Astrocyte (in vitro differentiated cells and primary cell): ENCODE measurements around the gene IQGAP1. TPM values are rescaled to one million over a fixed set of nuclear protein-coding genes. Genes with fewer than 3 reads are reported as not detected.

Experiments
- DNase-seq: peaks from one replicate; pipeline ENCODE4 v3.0.0-alpha.2; 2010; ENCODE audit warnings: low read depth
- FAIRE-seq: peaks from 2 replicates; lab custom pipeline; 2011; peaks lifted over from hg19 to GRCh38; lab: Jason Lieb, UNC
- H2AFZ ChIP-seq: 2 replicates; pipeline ENCODE4 v1.6.0; 2012; ENCODE audit warnings: low read depth, low read length, inconsistent platforms
- H3K27ac ChIP-seq: 2 replicates; pipeline ENCODE4 v1.5.1; 2011; ENCODE audit warnings: low read depth, low read length, inconsistent platforms
- H3K27me3 ChIP-seq: 2 replicates; pipeline ENCODE4 v1.6.0; 2011; ENCODE audit warnings: low read length, inconsistent platforms; ENCODE audit not compliant: insufficient read depth
- H3K36me3 ChIP-seq: 2 replicates; pipeline ENCODE4 v1.5.1; 2011; ENCODE audit warnings: low read length, inconsistent platforms; ENCODE audit not compliant: insufficient read depth
- H3K4me1 ChIP-seq: 2 replicates; pipeline ENCODE4 v1.5.1; 2011; ENCODE audit warnings: low read length, inconsistent platforms; ENCODE audit not compliant: insufficient read depth
- H3K4me2 ChIP-seq: 2 replicates; pipeline ENCODE4 v1.6.0; 2012; ENCODE audit warnings: low read length, inconsistent platforms
- H3K4me3 ChIP-seq: 2 replicates; pipeline ENCODE4 v1.5.1; 2011; ENCODE audit warnings: low read depth, mild to moderate bottlenecking, low read length, inconsistent platforms; ENCODE audit not compliant: insufficient read depth
- H3K79me2 ChIP-seq: 2 replicates; pipeline ENCODE4 v1.6.0; 2012; ENCODE audit warnings: mild to moderate bottlenecking, low read length, inconsistent platforms; ENCODE audit not compliant: insufficient read depth
- H3K9ac ChIP-seq: 2 replicates; pipeline ENCODE4 v1.6.0; 2012; ENCODE audit warnings: mild to moderate bottlenecking, low read length, inconsistent platforms
- H3K9me3 ChIP-seq: 2 replicates; pipeline ENCODE4 v1.5.1; 2012; ENCODE audit warnings: low read depth, mild to moderate bottlenecking, low read length, inconsistent platforms; ENCODE audit not compliant: insufficient read depth
- H4K20me1 ChIP-seq: 2 replicates; pipeline ENCODE4 v1.6.0; 2012; ENCODE audit warnings: low read length, inconsistent platforms; ENCODE audit not compliant: insufficient read depth
- H3K27ac Mint-ChIP-seq: one replicate; pipeline ENCODE4 v1.8.0; 2021; ENCODE audit warnings: mild to moderate bottlenecking, mixed read lengths; ENCODE audit not compliant: unreplicated experiment
- H3K27me3 Mint-ChIP-seq: one replicate; pipeline ENCODE4 v1.8.0; 2021; ENCODE audit warnings: low read depth, mixed read lengths; ENCODE audit not compliant: unreplicated experiment
- H3K36me3 Mint-ChIP-seq: one replicate; pipeline ENCODE4 v1.8.0; 2021; ENCODE audit warnings: low read depth, mixed read lengths; ENCODE audit not compliant: unreplicated experiment
- H3K4me1 Mint-ChIP-seq: one replicate; pipeline ENCODE4 v1.8.0; 2021; ENCODE audit warnings: low read depth, mixed read lengths; ENCODE audit not compliant: unreplicated experiment
- H3K4me3 Mint-ChIP-seq: one replicate; pipeline ENCODE4 v1.8.0; 2021; ENCODE audit warnings: mild to moderate bottlenecking, moderate library complexity, mixed read lengths; ENCODE audit not compliant: unreplicated experiment
- H3K9me3 Mint-ChIP-seq: one replicate; pipeline ENCODE4 v1.8.0; 2021; ENCODE audit warnings: mild to moderate bottlenecking, mixed read lengths; ENCODE audit not compliant: unreplicated experiment
- CTCF ChIP-seq: IDR thresholded peaks from 2 replicates; pipeline ENCODE4 v1.5.1; 2011; ENCODE audit warnings: low read depth, mild to moderate bottlenecking, inconsistent platforms, low read length, moderate library complexity; ENCODE audit not compliant: insufficient read depth
- EZH2 ChIP-seq: IDR thresholded peaks from 2 replicates; pipeline ENCODE4 v1.6.1; 2012; ENCODE audit warnings: mild to moderate bottlenecking, low read length, inconsistent platforms; ENCODE audit not compliant: insufficient read depth
- total RNA-seq: library from RNA; stranded (reverse); gene quantifications from 2 replicates; pipeline ENCODE4 v1.2.1, GENCODE V29; 2021

IQGAP1 gene
- total RNA-seq, 1 donor from 2014 or later: 226 TPM

DNA sequence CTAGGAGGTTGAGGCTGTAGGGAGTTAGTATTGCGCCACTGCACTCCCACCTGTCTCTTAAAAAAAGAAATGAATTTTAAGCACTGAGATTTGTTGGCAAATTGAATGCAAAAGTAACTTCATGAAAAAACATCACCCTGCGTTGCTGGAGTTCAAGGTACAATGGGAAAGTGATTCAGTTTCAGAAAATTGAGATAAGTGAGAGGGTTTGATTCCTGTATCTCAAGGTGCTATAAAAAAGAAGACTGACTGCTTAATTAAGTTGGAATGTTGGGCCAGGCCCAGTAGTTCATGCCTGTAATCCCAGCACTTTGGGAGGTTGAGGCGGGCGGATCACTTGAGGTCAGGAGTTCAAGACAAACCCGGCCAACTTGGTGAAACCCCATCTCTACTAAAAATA is 39.1 kb downstream of the IQGAP1 start:
- Mint-ChIP-seq H3K27ac (peak overlapping the region; percentile 26), H3K4me3 (no peak overlapping the region), H3K9me3 (no peaks in the 10 kb centered on the region), H3K4me1 (peaks cover 27% of the 10 kb centered on the region), H3K36me3 (peaks cover 11% of the 10 kb centered on the region), H3K27me3 (no peaks in the 10 kb centered on the region)
- H3K79me2 ChIP-seq: peaks cover 89% of the 10 kb centered on the region
- H3K27me3 ChIP-seq: no peaks in the 10 kb centered on the region
- no peak overlapping the region for H3K4me2 ChIP-seq
- no peak overlapping the region for H3K9ac ChIP-seq
- H3K4me3 ChIP-seq: no peak overlapping the region
- DNase-seq (no peak), FAIRE-seq (no peak)
- no peaks in the 10 kb centered on the region for H3K9me3 ChIP-seq
- H3K36me3 ChIP-seq: peaks cover 12% of the 10 kb centered on the region
- H2AFZ ChIP-seq: no peak overlapping the region
- H3K4me1 ChIP-seq: peaks cover 6% of the 10 kb centered on the region
- TF ChIP-seq EZH2: no peak
- TF ChIP-seq CTCF: no peak
- H4K20me1 ChIP-seq: peaks cover 58% of the 10 kb centered on the region
- no peak overlapping the region for H3K27ac ChIP-seq

GRCh38 chr15:90432253-90432652 is 44.2 kb downstream of the IQGAP1 start:
- FAIRE-seq: no peak

More at GRCh38 chr15:90432253-90432652, 44.2 kb downstream of the IQGAP1 start:
- Histone ChIP-seq H3K9ac (no peak overlapping the region), H3K79me2 (peaks cover 83% of the 10 kb centered on the region), H4K20me1 (peaks cover 54% of the 10 kb centered on the region), H3K27me3 (no peaks in the 10 kb centered on the region), H3K4me2 (no peak overlapping the region), H2AFZ (no peak overlapping the region), H3K27ac (no peak overlapping the region), H3K4me1 (no peaks in the 10 kb centered on the region), H3K4me3 (no peak overlapping the region), H3K36me3 (peaks cover 23% of the 10 kb centered on the region), H3K9me3 (no peaks in the 10 kb centered on the region)
- Mint-ChIP-seq H3K4me3 (no peak overlapping the region), H3K36me3 (peaks cover 15% of the 10 kb centered on the region), H3K27me3 (no peaks in the 10 kb centered on the region), H3K9me3 (no peaks in the 10 kb centered on the region), H3K27ac (no peak overlapping the region), H3K4me1 (peaks cover 9% of the 10 kb centered on the region)
- TF ChIP-seq CTCF: no peak
- no peak for TF ChIP-seq EZH2
- DNase-seq: no peak
